HG03064 (cell line): ENCODE data around the gene KCNH2.
"Not testable (repeated sequence)": the region's sequence is repeated elsewhere in the genome, so short reads cannot be mapped to it uniquely, and the experiment has no call there.

ENCODE experiments used
- ATAC-seq: cut with Tn5 transposase; IDR thresholded peaks from one replicate; pipeline ENCODE4 v1.9.1; 2021; ENCODE audit warnings: low read depth; ENCODE audit not compliant: unreplicated experiment

The KCNH2 gene

GRCh38 chr7:150911590-150912267, 66.4 kb downstream of the KCNH2 start:
- ATAC-seq: no peak

GRCh38 chr7:150910996-150911422, 67.1 kb downstream of the KCNH2 start:
- no peak for ATAC-seq

GRCh38 chr7:150910305-150910995, 67.7 kb downstream of the KCNH2 start:
- not testable (repeated sequence) for ATAC-seq

GRCh38 chr7:150909200-150909995, 68.7 kb downstream of the KCNH2 start:
- no peak for ATAC-seq

GRCh38 chr7:150908173-150908572, 69.9 kb downstream of the KCNH2 start:
- no peak for ATAC-seq

- ATAC-seq: no peak
Observed at GRCh38 chr7:150904011-150904909, 73.9 kb downstream of the KCNH2 start.

- no peak for ATAC-seq
Observed at GRCh38 chr7:150903606-150904005, 74.5 kb downstream of the KCNH2 start.

- ATAC-seq: no peak
Observed at GRCh38 chr7:150902078-150903033, 75.8 kb downstream of the KCNH2 start.

- no peak for ATAC-seq
Observed at GRCh38 chr7:150901160-150902035, 76.7 kb downstream of the KCNH2 start.

- no peak for ATAC-seq
Observed at GRCh38 chr7:150900675-150901074, 77.4 kb downstream of the KCNH2 start.

GRCh38 chr7:150898475-150899011, 79.6 kb downstream of the KCNH2 start:
- ATAC-seq: no peak

- ATAC-seq: no peak
Observed at GRCh38 chr7:150897502-150898474, 80.3 kb downstream of the KCNH2 start.

GRCh38 chr7:150896562-150897209, 81.4 kb downstream of the KCNH2 start:
- ATAC-seq: no peak

- no peak for ATAC-seq
Observed at GRCh38 chr7:150895809-150896208, 82.3 kb downstream of the KCNH2 start.
